Sigmoid colon (tissue), 7 donors: ENCODE results near the gene POLR3GL. TPM values are rescaled to one million over a fixed set of nuclear protein-coding genes. Genes with fewer than 3 reads are reported as not detected.
A peak's percentile ranks its signal among the peaks of the same experiment; 100 is the strongest.

Experiments used
- DNase-seq: peaks from one replicate; pipeline ENCODE4 v3.0.0-alpha.2; 2019
- H3K27ac ChIP-seq, 4 donors: fragments of 200-600 bp; sonication (generic); one replicate each; pipeline ENCODE4 v1.5.1; 2016 to 2019; ENCODE audit warnings: mild to moderate bottlenecking in 1 of 4
- H3K27me3 ChIP-seq, 3 donors: fragments of 200-600 bp; sonication (generic); one replicate each; pipeline ENCODE4 v1.5.1; 2019; ENCODE audit warnings: mild to moderate bottlenecking in 1 of 3
- H3K36me3 ChIP-seq, 4 donors: fragments of 200-600 bp; sonication (generic); one replicate each; pipeline ENCODE4 v1.5.1; 2016 to 2019
- H3K4me1 ChIP-seq, 4 donors: fragments of 200-600 bp; sonication (generic); one replicate each; pipeline ENCODE4 v1.5.1; 2017 to 2019
- H3K4me3 ChIP-seq, 4 donors: fragments of 200-600 bp; sonication (generic); one replicate each; pipeline ENCODE4 v1.5.1; 2017 to 2019; ENCODE audit warnings: mild to moderate bottlenecking in 2 of 4, moderate library complexity in 1 of 4
- H3K9me3 ChIP-seq, 4 donors: fragments of 200-600 bp in 3 of 4; sonication (generic) in 3 of 4; one replicate each; pipeline versions ENCODE4 v1.5.1 to v1.6.1; 2013 to 2019
- EP300 ChIP-seq, 4 donors: sonication (generic); formaldehyde crosslinking; IDR thresholded peaks; one replicate each; pipeline ENCODE4 v1.6.1; 2017; ENCODE audit warnings: antibody characterized with exemption in 4 of 4
- POLR2A ChIP-seq, 2 donors: fragments of 450-650 bp; IDR thresholded peaks; one replicate each; pipeline ENCODE4 v1.6.1; 2016; ENCODE audit warnings: antibody characterized with exemption in 2 of 2, mild to moderate bottlenecking in 2 of 2, moderate library complexity in 2 of 2
- POLR2AphosphoS5 ChIP-seq, 4 donors: sonication (generic); formaldehyde crosslinking; IDR thresholded peaks; one replicate each; pipeline ENCODE4 v1.6.1; 2017; ENCODE audit warnings: antibody characterized with exemption in 4 of 4
- WGBS, 2 donors: extraction: QIAGEN DNeasy Blood & Tissue Kit; methylation state at CpG; one replicate each; pipeline ENCODE4 v1.1.7; 2013; 5-methylcytosine and 5-hydroxymethylcytosine counted together
- intact Hi-C: fragments of 100-400 bp; cut with DNase I; formaldehyde crosslinking; loops from one replicate; pipeline ENCODE4 v1.15.1; 2023
- polyA plus RNA-seq, 3 donors: library from polyadenylated mRNA; stranded (reverse); fragments of 200-250 nt; gene quantifications; one replicate each; pipeline ENCODE4 v1.2.3, GENCODE V29; 2013
- total RNA-seq, 4 donors: library from RNA; depleted of rRNA; stranded (reverse); fragments of >200 nt; gene quantifications; one replicate each; pipeline ENCODE4 v1.1.0, GENCODE V29; 2016
- TF ChIP-seq, protein P1 (sequence below), 4 experiments: fragments of 450-650 bp in 3 of 4; fragments of 200-600 bp in 1 of 4; IDR thresholded peaks; one replicate each; pipeline ENCODE4 v1.5.1; 2016 to 2019; ENCODE audit warnings: antibody characterized with exemption in 4 of 4, mild to moderate bottlenecking in 3 of 4, moderate library complexity in 2 of 4
- donor health status: healthy with polysubstance abuse.
- donor health status: Bipolar disorder and iron deficiency.
- donor health status: healthy.

Gene POLR3GL
- total and polyA plus RNA-seq, 7 donors: 23.1 to 47.4 (median 32.8) TPM

DNA sequence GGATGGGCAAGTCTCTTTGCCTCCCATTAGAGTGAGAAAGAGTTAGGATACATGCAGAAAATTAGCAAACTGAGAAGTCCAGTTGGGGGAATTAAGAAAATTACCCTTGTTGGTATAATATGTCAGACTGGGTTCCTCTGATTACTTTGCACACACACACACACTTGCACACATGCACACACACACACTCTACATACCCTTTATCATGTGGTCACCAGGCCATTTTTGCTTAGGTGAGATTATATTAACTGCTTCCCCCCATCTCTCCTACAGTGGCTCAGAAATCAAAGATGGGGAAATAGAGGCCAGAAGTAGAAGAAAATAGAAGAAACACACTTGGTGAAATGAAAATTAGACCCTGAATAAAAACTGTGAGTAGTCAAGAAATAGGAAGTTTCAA is 5.8 kb upstream of the POLR3GL start:
- DNase-seq: no peak
- TF ChIP-seq, protein P1, sequence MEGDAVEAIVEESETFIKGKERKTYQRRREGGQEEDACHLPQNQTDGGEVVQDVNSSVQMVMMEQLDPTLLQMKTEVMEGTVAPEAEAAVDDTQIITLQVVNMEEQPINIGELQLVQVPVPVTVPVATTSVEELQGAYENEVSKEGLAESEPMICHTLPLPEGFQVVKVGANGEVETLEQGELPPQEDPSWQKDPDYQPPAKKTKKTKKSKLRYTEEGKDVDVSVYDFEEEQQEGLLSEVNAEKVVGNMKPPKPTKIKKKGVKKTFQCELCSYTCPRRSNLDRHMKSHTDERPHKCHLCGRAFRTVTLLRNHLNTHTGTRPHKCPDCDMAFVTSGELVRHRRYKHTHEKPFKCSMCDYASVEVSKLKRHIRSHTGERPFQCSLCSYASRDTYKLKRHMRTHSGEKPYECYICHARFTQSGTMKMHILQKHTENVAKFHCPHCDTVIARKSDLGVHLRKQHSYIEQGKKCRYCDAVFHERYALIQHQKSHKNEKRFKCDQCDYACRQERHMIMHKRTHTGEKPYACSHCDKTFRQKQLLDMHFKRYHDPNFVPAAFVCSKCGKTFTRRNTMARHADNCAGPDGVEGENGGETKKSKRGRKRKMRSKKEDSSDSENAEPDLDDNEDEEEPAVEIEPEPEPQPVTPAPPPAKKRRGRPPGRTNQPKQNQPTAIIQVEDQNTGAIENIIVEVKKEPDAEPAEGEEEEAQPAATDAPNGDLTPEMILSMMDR (IDR thresholded peaks at IDR 0.05): no peak
- TF ChIP-seq POLR2A (IDR thresholded peaks at IDR 0.05): no peak
- TF ChIP-seq EP300 (IDR thresholded peaks at IDR 0.05): no peak
- TF ChIP-seq POLR2AphosphoS5 (IDR thresholded peaks at IDR 0.05): no peak
- H3K4me1 ChIP-seq: peaks cover 0 to 85% (median 72%) of the 10 kb centered on the region in 4 donors
- no peaks in the 10 kb centered on the region for H3K27me3 ChIP-seq
- H3K4me3 ChIP-seq: no peak overlapping the region
- intact Hi-C loops: loop anchor here (5.0 kb wide), 1 partner anchor 101 kb away; the partner anchor contains the start of gene PIAS3
- no peaks in the 10 kb centered on the region for H3K9me3 ChIP-seq
- peak overlapping the region; percentile 95 to 100 (median 96) for H3K27ac ChIP-seq
- no peaks in the 10 kb centered on the region for H3K36me3 ChIP-seq

DNA sequence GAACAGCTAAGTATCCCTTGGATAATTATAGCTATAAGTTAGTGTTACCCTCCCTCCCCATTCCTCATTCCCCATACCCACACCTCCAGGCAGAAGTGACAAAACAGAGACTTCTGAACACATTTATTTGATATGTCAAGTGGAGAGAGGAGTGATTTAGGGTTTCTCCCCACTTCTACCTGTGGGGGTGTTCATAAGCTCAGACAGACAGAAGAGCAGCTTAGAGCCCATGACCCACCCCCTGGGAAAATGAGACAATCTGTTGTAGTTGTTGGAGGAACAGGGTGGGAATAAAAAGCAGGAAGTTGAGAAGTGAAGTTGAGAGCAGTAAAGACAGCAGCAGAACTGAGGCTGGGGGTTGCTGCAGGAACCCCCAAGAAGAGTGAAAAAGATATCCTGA is 5.2 kb upstream of the POLR3GL start:
- peak overlapping the region; percentile 95 to 100 (median 96) for H3K27ac ChIP-seq

DNA sequence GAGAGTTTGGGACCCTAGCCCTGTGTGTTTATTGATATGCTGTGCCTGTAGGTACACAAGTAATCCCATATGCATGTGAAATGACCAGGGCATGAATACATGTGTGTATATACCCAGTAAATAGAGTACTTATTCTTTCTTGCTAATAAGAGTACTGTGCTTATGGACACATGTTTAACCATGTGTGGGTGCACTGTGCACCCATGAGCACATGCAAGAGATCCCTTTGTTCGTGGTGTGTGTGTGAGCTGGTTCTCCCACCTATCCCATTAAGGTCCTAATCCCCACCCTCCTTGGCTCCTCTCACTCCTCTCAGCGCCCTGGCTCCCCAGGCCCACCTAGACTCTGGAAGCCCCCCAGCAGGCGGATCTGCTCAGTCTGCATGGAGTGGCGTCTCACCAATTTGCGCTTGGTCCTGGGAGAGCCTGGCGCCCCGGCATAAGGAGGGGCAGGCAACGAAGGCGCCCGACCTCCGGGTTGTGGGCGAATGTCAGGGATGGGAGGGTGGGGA is 4.5 kb upstream of the POLR3GL start:
- H3K9me3 ChIP-seq: no peaks in the 10 kb centered on the region
- peak overlapping the region; percentile 95 to 100 (median 96) for H3K27ac ChIP-seq
- TF ChIP-seq EP300 (IDR thresholded peaks at IDR 0.05): no peak
- TF ChIP-seq POLR2A (IDR thresholded peaks at IDR 0.05): no peak
- TF ChIP-seq, protein P1 (IDR thresholded peaks at IDR 0.05): no peak
- no peak for TF ChIP-seq POLR2AphosphoS5 (IDR thresholded peaks at IDR 0.05)
- peak overlapping the region; percentile 43 to 63 (median 60) for H3K4me3 ChIP-seq
- H3K27me3 ChIP-seq: no peaks in the 10 kb centered on the region
- peaks cover 0 to 79% (median 63%) of the 10 kb centered on the region in 4 donors for H3K4me1 ChIP-seq
- intact Hi-C loops: loop anchor here (2.0 to 5.0 kb wide), 3 partner anchors 33 to 103 kb away; partner anchors contain the start of genes PIAS3, RBM8A and TXNIP
- WGBS, 2 donors: 7 to 17% methylated on average over 12 of the region's 12 CpGs
- DNase-seq: no peak
- no peaks in the 10 kb centered on the region for H3K36me3 ChIP-seq

More for the DNA sequence above, 5.2 kb upstream of the POLR3GL start:
- H3K4me1 ChIP-seq: peaks cover 0 to 84% (median 70%) of the 10 kb centered on the region in 4 donors
- TF ChIP-seq, protein P1 (IDR thresholded peaks at IDR 0.05): no peak
- TF ChIP-seq POLR2AphosphoS5 (IDR thresholded peaks at IDR 0.05) (no peak), EP300 (IDR thresholded peaks at IDR 0.05) (no peak), POLR2A (IDR thresholded peaks at IDR 0.05) (no peak)
- H3K4me3 ChIP-seq: no peak overlapping the region
- no peaks in the 10 kb centered on the region for H3K27me3 ChIP-seq
- H3K36me3 ChIP-seq: no peaks in the 10 kb centered on the region
- no peak for DNase-seq
- no peaks in the 10 kb centered on the region for H3K9me3 ChIP-seq
- intact Hi-C loops: loop anchor here (5.0 kb wide), 1 partner anchor 102 kb away; the partner anchor contains the start of gene PIAS3

DNA sequence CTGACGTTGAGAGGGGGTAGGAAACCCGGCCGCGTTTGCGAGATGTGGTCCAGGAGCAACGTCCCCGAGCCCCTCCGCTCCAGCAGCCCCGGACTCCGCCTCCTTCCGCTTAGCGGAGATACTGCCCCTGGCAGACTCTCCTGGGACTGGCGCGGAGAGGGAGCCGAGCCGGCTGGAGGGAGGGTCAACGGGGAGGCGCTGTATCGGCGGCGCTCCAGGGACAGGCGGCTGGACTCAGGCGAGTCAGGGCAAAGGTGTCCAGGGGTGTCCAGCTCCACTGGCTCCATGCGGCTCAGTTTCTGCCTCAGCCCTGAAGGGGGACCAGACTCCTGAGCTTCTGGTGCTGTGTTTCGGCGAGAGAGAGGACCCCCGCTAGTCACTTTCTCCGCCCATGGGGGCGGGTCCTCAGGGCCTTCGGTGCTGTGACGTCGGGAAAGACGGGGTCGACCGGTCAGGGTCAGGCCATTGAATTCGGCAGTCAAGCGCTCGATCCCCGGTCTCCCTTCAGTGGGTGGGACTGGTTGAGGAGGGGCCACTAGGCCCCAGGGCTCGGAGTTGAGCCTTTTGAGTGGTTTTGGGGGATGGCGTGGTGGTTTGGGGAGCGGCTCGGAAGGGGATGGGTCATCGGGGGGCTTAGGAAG is 3.9 kb upstream of the POLR3GL start:
- H3K4me3 ChIP-seq: peak overlapping the region; percentile 43 to 63 (median 60)
- H3K9me3 ChIP-seq: no peaks in the 10 kb centered on the region
- H3K27ac ChIP-seq: peak overlapping the region; percentile 95 to 100 (median 96)
- H3K36me3 ChIP-seq: no peaks in the 10 kb centered on the region
- H3K27me3 ChIP-seq: no peaks in the 10 kb centered on the region
- 0 to 1% methylated on average over 44 of the region's 44 CpGs for WGBS, 2 donors
- peak; percentile 93 for DNase-seq
- TF ChIP-seq, protein P1 (IDR thresholded peaks at IDR 0.05): no peak
- TF ChIP-seq POLR2A (IDR thresholded peaks at IDR 0.05): peak; percentile 56 to 82
- TF ChIP-seq POLR2AphosphoS5 (IDR thresholded peaks at IDR 0.05): peak; percentile 80 to 91 (median 84)
- TF ChIP-seq EP300 (IDR thresholded peaks at IDR 0.05): no peak
- H3K4me1 ChIP-seq: peaks cover 0 to 79% (median 63%) of the 10 kb centered on the region in 4 donors
- intact Hi-C loops: loop anchor here (2.0 to 5.0 kb wide), 2 partner anchors 34 to 37 kb away; partner anchors contain the start of genes RBM8A and TXNIP
